Measurements from ENCODE around the gene KCNIP4. TPM values are rescaled to one million over a fixed set of nuclear protein-coding genes. Genes with fewer than 3 reads are reported as not detected.

Gene KCNIP4
- total RNA-seq, 1 experiment from 2014 or later = not detected

DNA sequence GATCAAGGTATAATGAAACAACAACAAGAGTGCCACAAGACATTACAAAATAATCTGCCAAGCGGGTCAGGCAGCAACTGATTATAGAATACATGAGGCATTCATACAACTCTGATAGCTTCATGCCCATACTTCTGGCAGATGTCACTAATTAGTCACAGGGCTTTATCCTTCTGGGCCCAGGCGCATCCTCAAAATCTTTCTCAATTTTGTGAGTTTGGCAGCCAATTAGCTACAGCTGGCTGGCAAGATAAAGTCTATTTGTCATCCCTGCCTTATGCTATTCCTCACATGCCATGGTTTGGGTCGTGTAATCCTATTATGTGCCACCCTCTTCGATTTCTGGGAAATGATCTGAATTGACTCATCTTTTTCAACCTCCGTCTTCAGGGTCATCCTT is 994.0 kb downstream of the KCNIP4 start:
- no peaks in the 10 kb centered on the region for H3K27me3 ChIP-seq (replicated peaks)
- no peak overlapping the region for H3K27ac ChIP-seq
- no peaks in the 10 kb centered on the region for H3K9me3 ChIP-seq (replicated peaks)
- no peak for DNase-seq (ENCODE audit: low read depth in 1 of 2, low spot score in 2 of 2)
- no peak overlapping the region for H3K4me3 ChIP-seq
- H3K4me1 ChIP-seq (replicated peaks) = no peaks in the 10 kb centered on the region
- H3K36me3 ChIP-seq = no peaks in the 10 kb centered on the region

DNA sequence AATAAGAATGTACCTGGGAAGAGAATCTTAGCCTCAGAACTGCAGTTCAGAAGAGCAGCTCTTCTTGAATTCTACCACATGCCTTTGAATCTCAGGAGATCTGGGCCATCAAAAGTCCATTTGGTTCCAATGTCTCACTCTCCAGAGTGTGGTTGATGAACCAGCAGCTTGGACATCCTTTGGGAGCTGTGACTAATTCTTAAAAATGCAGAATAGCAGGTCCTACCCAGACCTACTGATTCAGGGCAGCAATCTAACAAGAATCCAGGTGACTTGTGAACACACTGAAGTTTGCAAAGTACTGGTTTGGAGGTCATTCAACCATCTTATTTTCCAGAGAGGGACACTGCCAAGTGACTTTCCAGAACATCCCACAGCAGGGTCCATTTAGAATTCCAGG is 1003.6 kb downstream of the KCNIP4 start:
- Histone ChIP-seq H3K36me3 (no peaks in the 10 kb centered on the region), H3K27ac (no peak overlapping the region), H3K4me1 (replicated peaks) (no peaks in the 10 kb centered on the region), H3K9me3 (replicated peaks) (no peaks in the 10 kb centered on the region), H3K27me3 (replicated peaks) (no peaks in the 10 kb centered on the region), H3K4me3 (no peak overlapping the region)
- no peak for DNase-seq (ENCODE audit: low read depth in 1 of 2, low spot score in 2 of 2)

GRCh38 chr4:20944451-20944850 is 1004.1 kb downstream of the KCNIP4 start:
- Histone ChIP-seq H3K4me3 (no peak overlapping the region), H3K27ac (no peak overlapping the region), H3K27me3 (replicated peaks) (no peaks in the 10 kb centered on the region), H3K4me1 (replicated peaks) (no peaks in the 10 kb centered on the region), H3K9me3 (replicated peaks) (no peaks in the 10 kb centered on the region), H3K36me3 (no peaks in the 10 kb centered on the region)
- DNase-seq (ENCODE audit: low read depth in 1 of 2, low spot score in 2 of 2) = no peak

DNA sequence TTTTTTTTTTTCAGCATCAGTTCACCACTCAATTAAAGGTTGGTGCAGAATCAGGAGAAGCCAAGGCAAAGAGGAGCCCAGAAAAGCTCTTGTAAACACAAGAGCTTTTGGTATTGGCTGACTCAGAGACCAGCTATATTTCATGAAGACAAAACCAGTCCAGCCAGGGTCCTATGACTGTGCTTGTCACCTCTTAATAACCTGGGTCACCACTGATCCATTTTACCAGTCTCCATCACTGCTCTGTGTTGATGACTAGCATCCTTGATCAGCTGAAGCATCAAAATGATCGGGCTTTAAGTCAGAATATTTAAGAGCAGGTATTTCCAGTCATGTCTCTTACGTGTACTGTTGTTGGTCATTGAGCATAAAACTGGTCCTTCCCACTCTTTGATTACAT is 1010.4 kb downstream of the KCNIP4 start:
- no peaks in the 10 kb centered on the region for H3K4me1 ChIP-seq (replicated peaks)
- DNase-seq (ENCODE audit: low read depth in 1 of 2, low spot score in 2 of 2) = no peak
- H3K36me3 ChIP-seq = no peaks in the 10 kb centered on the region
- H3K4me3 ChIP-seq = no peak overlapping the region
- H3K27me3 ChIP-seq (replicated peaks) = no peaks in the 10 kb centered on the region
- no peak overlapping the region for H3K27ac ChIP-seq
- no peaks in the 10 kb centered on the region for H3K9me3 ChIP-seq (replicated peaks)

DNA sequence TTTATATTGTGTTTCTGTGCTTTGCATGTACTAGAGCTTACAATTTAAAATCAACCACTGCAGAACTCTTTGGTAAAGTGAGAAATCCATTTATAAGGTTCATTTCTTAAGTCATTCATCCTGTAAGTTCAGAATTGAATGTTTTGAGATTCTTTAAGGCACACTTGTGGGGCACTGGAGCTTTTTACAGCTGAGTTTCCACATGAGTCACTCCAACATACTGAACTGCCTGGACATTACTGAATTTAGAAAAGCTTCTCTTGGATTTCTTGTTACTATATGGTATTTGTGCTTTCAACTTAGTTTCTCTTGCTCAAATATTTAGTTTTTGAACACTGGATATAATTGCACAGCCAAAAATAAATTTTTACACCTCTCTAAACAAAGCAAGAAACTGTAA is 1022.0 kb downstream of the KCNIP4 start:
- Histone ChIP-seq H3K9me3 (replicated peaks) (no peaks in the 10 kb centered on the region), H3K27me3 (replicated peaks) (no peaks in the 10 kb centered on the region), H3K4me3 (no peak overlapping the region), H3K4me1 (replicated peaks) (no peaks in the 10 kb centered on the region), H3K36me3 (no peaks in the 10 kb centered on the region), H3K27ac (no peak overlapping the region)
- no peak for DNase-seq (ENCODE audit: low read depth in 1 of 2, low spot score in 2 of 2)

- H3K9me3 ChIP-seq (replicated peaks) = no peaks in the 10 kb centered on the region
- H3K36me3 ChIP-seq = no peaks in the 10 kb centered on the region
- no peaks in the 10 kb centered on the region for H3K27me3 ChIP-seq (replicated peaks)
- DNase-seq (ENCODE audit: low read depth in 1 of 2, low spot score in 2 of 2) = no peak
- no peak overlapping the region for H3K27ac ChIP-seq
- no peaks in the 10 kb centered on the region for H3K4me1 ChIP-seq (replicated peaks)
- no peak overlapping the region for H3K4me3 ChIP-seq
Observed at GRCh38 chr4:20925176-20925575, 1023.4 kb downstream of the KCNIP4 start.

DNA sequence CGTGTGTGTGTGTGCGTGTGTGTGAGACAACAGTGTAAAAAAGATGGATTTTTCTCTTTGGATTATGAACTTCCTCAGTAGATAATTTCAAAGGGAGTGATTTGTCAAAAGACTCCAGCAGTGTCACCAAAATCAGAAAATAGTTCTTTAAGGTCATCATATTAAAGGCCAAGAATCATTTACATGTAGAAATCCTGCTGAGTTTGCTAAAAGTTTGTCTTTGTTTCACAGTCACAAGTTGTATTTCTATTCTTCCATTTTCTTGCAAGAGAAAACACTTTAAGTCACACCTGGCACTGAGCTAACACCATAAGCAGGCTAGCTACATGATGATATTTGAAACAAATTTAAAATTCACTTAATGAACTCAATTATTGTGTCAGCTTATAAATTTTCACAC is 1025.6 kb downstream of the KCNIP4 start:
- Histone ChIP-seq H3K9me3 (replicated peaks) (no peaks in the 10 kb centered on the region), H3K27ac (no peak overlapping the region), H3K27me3 (replicated peaks) (no peaks in the 10 kb centered on the region), H3K36me3 (no peaks in the 10 kb centered on the region), H3K4me1 (replicated peaks) (no peaks in the 10 kb centered on the region), H3K4me3 (no peak overlapping the region)
- no peak for DNase-seq (ENCODE audit: low read depth in 1 of 2, low spot score in 2 of 2)

- Histone ChIP-seq H3K27ac (no peak overlapping the region), H3K4me1 (replicated peaks) (no peaks in the 10 kb centered on the region), H3K9me3 (replicated peaks) (no peaks in the 10 kb centered on the region), H3K27me3 (replicated peaks) (no peaks in the 10 kb centered on the region), H3K36me3 (no peaks in the 10 kb centered on the region), H3K4me3 (no peak overlapping the region)
- no peak for DNase-seq (ENCODE audit: low read depth in 1 of 2, low spot score in 2 of 2)
Observed at GRCh38 chr4:20916106-20916505, 1032.5 kb downstream of the KCNIP4 start.

- Histone ChIP-seq H3K4me3 (no peak overlapping the region), H3K27ac (no peak overlapping the region), H3K36me3 (no peaks in the 10 kb centered on the region), H3K27me3 (replicated peaks) (no peaks in the 10 kb centered on the region), H3K4me1 (replicated peaks) (no peaks in the 10 kb centered on the region), H3K9me3 (replicated peaks) (no peaks in the 10 kb centered on the region)
- no peak for DNase-seq (ENCODE audit: low read depth in 1 of 2, low spot score in 2 of 2)
Observed at GRCh38 chr4:20904966-20905365, 1043.6 kb downstream of the KCNIP4 start.

DNA sequence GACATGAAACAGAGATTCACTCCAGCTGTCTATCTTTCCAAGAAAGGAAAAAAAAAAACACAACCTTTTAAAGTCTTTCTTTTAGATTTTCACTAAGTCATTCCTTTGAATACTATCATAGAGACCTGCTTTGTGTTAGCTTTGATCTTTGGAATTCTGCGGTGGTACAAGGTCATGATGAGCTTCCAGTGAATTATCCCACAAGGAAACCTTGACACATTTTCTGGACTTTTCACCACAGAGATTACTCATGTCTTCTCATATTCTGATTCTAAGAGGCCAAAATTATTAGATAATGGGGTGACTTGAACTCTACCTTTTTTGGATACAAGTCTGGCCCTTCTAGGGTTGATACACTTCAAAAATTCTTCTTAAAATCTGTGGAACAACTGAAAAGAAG is 1046.7 kb downstream of the KCNIP4 start:
- Histone ChIP-seq H3K4me3 (no peak overlapping the region), H3K36me3 (no peaks in the 10 kb centered on the region), H3K27ac (no peak overlapping the region), H3K4me1 (replicated peaks) (no peaks in the 10 kb centered on the region), H3K9me3 (replicated peaks) (no peaks in the 10 kb centered on the region), H3K27me3 (replicated peaks) (no peaks in the 10 kb centered on the region)
- no peak for DNase-seq (ENCODE audit: low read depth in 1 of 2, low spot score in 2 of 2)

GRCh38 chr4:20899591-20899990 is 1049.0 kb downstream of the KCNIP4 start:
- Histone ChIP-seq H3K9me3 (replicated peaks) (no peaks in the 10 kb centered on the region), H3K4me3 (no peak overlapping the region), H3K4me1 (replicated peaks) (no peaks in the 10 kb centered on the region), H3K27me3 (replicated peaks) (no peaks in the 10 kb centered on the region), H3K27ac (no peak overlapping the region), H3K36me3 (no peaks in the 10 kb centered on the region)
- no peak for DNase-seq (ENCODE audit: low read depth in 1 of 2, low spot score in 2 of 2)

- Histone ChIP-seq H3K27ac (no peak overlapping the region), H3K4me3 (no peak overlapping the region), H3K9me3 (replicated peaks) (no peaks in the 10 kb centered on the region), H3K36me3 (no peaks in the 10 kb centered on the region), H3K4me1 (replicated peaks) (no peaks in the 10 kb centered on the region), H3K27me3 (replicated peaks) (no peaks in the 10 kb centered on the region)
- DNase-seq (ENCODE audit: low read depth in 1 of 2, low spot score in 2 of 2) = no peak
Observed at GRCh38 chr4:20895988-20896387, 1052.6 kb downstream of the KCNIP4 start.

DNA sequence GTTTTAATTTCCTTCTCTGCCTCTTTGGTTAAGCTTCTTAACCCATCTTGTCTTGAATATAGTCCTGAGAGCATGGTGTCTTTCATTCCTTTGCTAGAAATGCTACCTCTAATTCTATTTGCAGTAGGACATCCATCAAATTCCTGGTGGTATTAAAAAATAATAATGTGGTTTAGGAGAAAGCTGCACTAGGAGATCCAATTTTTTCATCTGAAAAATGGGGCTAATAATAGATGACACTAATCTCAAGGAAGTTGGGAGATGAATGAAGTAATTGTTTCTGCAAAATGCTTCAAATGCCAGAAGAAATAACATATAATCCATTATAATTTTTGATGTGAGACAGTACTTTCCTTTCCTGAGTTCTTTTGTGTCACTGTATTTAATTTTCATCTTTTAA is 1053.4 kb downstream of the KCNIP4 start:
- DNase-seq (ENCODE audit: low read depth in 1 of 2, low spot score in 2 of 2) = no peak
- Histone ChIP-seq H3K36me3 (no peaks in the 10 kb centered on the region), H3K4me1 (replicated peaks) (no peaks in the 10 kb centered on the region), H3K27ac (no peak overlapping the region), H3K9me3 (replicated peaks) (no peaks in the 10 kb centered on the region), H3K27me3 (replicated peaks) (no peaks in the 10 kb centered on the region), H3K4me3 (no peak overlapping the region)

DNA sequence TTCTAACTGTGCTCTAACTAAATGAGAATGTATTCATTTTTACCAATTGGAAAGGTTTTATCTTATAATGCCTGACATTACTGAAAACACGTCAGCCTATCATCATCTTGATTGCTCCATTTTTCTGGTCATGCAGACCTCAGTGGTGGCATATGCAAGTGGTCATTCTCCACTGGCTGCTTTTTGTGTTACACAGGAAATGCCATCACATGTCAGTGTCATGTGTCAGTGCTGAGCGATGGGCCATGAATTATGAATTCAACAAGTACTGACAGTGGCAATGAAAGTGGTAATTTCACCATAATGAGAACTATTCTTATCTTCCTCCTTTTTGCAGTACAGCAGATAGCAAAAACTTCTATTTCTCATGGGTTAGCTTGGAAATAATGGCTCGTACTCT is 1057.8 kb downstream of the KCNIP4 start:
- Histone ChIP-seq H3K4me1 (replicated peaks) (no peaks in the 10 kb centered on the region), H3K27ac (no peak overlapping the region), H3K27me3 (replicated peaks) (no peaks in the 10 kb centered on the region), H3K36me3 (no peaks in the 10 kb centered on the region), H3K4me3 (no peak overlapping the region), H3K9me3 (replicated peaks) (no peaks in the 10 kb centered on the region)
- no peak for DNase-seq (ENCODE audit: low read depth in 1 of 2, low spot score in 2 of 2)

GRCh38 chr4:20889901-20890300 is 1058.7 kb downstream of the KCNIP4 start:
- Histone ChIP-seq H3K27me3 (replicated peaks) (no peaks in the 10 kb centered on the region), H3K9me3 (replicated peaks) (no peaks in the 10 kb centered on the region), H3K27ac (no peak overlapping the region), H3K4me1 (replicated peaks) (no peaks in the 10 kb centered on the region), H3K4me3 (no peak overlapping the region), H3K36me3 (no peaks in the 10 kb centered on the region)
- DNase-seq (ENCODE audit: low read depth in 1 of 2, low spot score in 2 of 2) = no peak
